ENCODE measurements around the gene PCNX2.

Gene PCNX2

DNA sequence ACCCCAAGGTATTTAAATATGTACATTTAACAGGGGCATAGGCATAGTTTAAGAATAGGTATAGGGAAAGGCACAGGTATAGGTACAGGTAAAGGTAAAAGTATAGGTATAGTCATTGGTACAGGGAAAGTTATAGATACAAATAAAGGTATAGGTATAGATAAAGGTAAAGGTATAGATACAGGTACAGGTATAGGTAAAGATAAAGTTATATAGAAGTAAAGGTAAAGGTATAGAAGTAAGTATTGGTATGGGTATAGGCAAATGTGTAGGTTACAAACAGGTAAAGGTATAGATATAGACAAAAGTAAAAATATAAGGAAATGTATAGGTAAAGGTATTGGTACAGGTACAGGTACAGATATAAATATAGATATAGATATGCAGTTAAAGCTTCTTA is 137.2 kb downstream of the PCNX2 start:
- Histone ChIP-seq H3K79me2 (ENCODE audit: insufficient read depth, low read length) (no peaks in the 10 kb centered on the region), H3K27me3 (ENCODE audit: low read length) (no peaks in the 10 kb centered on the region), H3K9me2 (replicated peaks; ENCODE audit: insufficient read depth, low read length) (no peaks in the 10 kb centered on the region), H2AFZ (ENCODE audit: low read depth, low read length, severe bottlenecking) (no peak overlapping the region), H3K36me3 (ENCODE audit: low read length) (no peaks in the 10 kb centered on the region), H3K4me2 (ENCODE audit: low read depth, low read length, poor library complexity, severe bottlenecking) (no peak overlapping the region), H4K20me1 (ENCODE audit: low read depth, low read length) (no peaks in the 10 kb centered on the region), H3K9ac (ENCODE audit: low read length) (no peak overlapping the region), H3K27ac (ENCODE audit: low read depth, low read length) (no peak overlapping the region), H3F3A (ENCODE audit: insufficient read depth) (no peaks in the 10 kb centered on the region), H3K9me3 (ENCODE audit: insufficient read depth, low read length) (no peaks in the 10 kb centered on the region), H3K4me3 (ENCODE audit: insufficient read depth, low read length, poor library complexity, severe bottlenecking) (no peak overlapping the region)
- TF ChIP-seq CTCF (IDR thresholded peaks at IDR 0.05; ENCODE audit: insufficient read depth, low read length, poor library complexity, severe bottlenecking) (no peak), EZH2phosphoT487 (conservative IDR thresholded peaks at IDR 0.05; ENCODE audit: low read length) (no peak)

GRCh38 chr1:233157245-233157644 is 138.3 kb downstream of the PCNX2 start:
- Histone ChIP-seq H3K9me3 (ENCODE audit: insufficient read depth, low read length) (no peaks in the 10 kb centered on the region), H4K20me1 (ENCODE audit: low read depth, low read length) (no peaks in the 10 kb centered on the region), H3K79me2 (ENCODE audit: insufficient read depth, low read length) (no peaks in the 10 kb centered on the region), H3K4me2 (ENCODE audit: low read depth, low read length, poor library complexity, severe bottlenecking) (no peak overlapping the region), H3K9ac (ENCODE audit: low read length) (no peak overlapping the region), H3K27me3 (ENCODE audit: low read length) (no peaks in the 10 kb centered on the region), H3K36me3 (ENCODE audit: low read length) (no peaks in the 10 kb centered on the region), H3F3A (ENCODE audit: insufficient read depth) (no peaks in the 10 kb centered on the region), H2AFZ (ENCODE audit: low read depth, low read length, severe bottlenecking) (no peak overlapping the region), H3K9me2 (replicated peaks; ENCODE audit: insufficient read depth, low read length) (no peaks in the 10 kb centered on the region), H3K4me3 (ENCODE audit: insufficient read depth, low read length, poor library complexity, severe bottlenecking) (no peak overlapping the region), H3K27ac (ENCODE audit: low read depth, low read length) (no peak overlapping the region)
- TF ChIP-seq CTCF (IDR thresholded peaks at IDR 0.05; ENCODE audit: insufficient read depth, low read length, poor library complexity, severe bottlenecking) (no peak), EZH2phosphoT487 (conservative IDR thresholded peaks at IDR 0.05; ENCODE audit: low read length) (no peak)

GRCh38 chr1:233151861-233152260 is 143.7 kb downstream of the PCNX2 start:
- TF ChIP-seq EZH2phosphoT487 (conservative IDR thresholded peaks at IDR 0.05; ENCODE audit: low read length) (no peak), CTCF (IDR thresholded peaks at IDR 0.05; ENCODE audit: insufficient read depth, low read length, poor library complexity, severe bottlenecking) (no peak)
- Histone ChIP-seq H3K79me2 (ENCODE audit: insufficient read depth, low read length) (no peaks in the 10 kb centered on the region), H4K20me1 (ENCODE audit: low read depth, low read length) (no peaks in the 10 kb centered on the region), H3K9me3 (ENCODE audit: insufficient read depth, low read length) (no peaks in the 10 kb centered on the region), H3K4me2 (ENCODE audit: low read depth, low read length, poor library complexity, severe bottlenecking) (no peak overlapping the region), H2AFZ (ENCODE audit: low read depth, low read length, severe bottlenecking) (no peak overlapping the region), H3F3A (ENCODE audit: insufficient read depth) (no peaks in the 10 kb centered on the region), H3K36me3 (ENCODE audit: low read length) (no peaks in the 10 kb centered on the region), H3K9me2 (replicated peaks; ENCODE audit: insufficient read depth, low read length) (no peaks in the 10 kb centered on the region), H3K9ac (ENCODE audit: low read length) (no peak overlapping the region), H3K27ac (ENCODE audit: low read depth, low read length) (no peak overlapping the region), H3K27me3 (ENCODE audit: low read length) (no peaks in the 10 kb centered on the region), H3K4me3 (ENCODE audit: insufficient read depth, low read length, poor library complexity, severe bottlenecking) (no peak overlapping the region)
